ENCODE results near the gene CHRM1.

The CHRM1 gene

GRCh38 chr11:62925745-62926679 is 4.8 kb upstream of the CHRM1 start:
- DNase-seq (ENCODE audit: low read depth), result no peak

GRCh38 chr11:62925308-62925707 is 4.1 kb upstream of the CHRM1 start:
- DNase-seq (ENCODE audit: low read depth), result no peak

GRCh38 chr11:62923601-62924411 is 2.6 kb upstream of the CHRM1 start:
- DNase-seq (ENCODE audit: low read depth), result no peak

GRCh38 chr11:62922653-62923431 is 1.7 kb upstream of the CHRM1 start:
- no peak for DNase-seq (ENCODE audit: low read depth)

- DNase-seq (ENCODE audit: low read depth), result no peak
Measured at GRCh38 chr11:62922189-62922589, 1.0 kb upstream of the CHRM1 start.

- DNase-seq (ENCODE audit: low read depth), result no peak
Measured at GRCh38 chr11:62921573-62922188, 518 bp upstream of the CHRM1 start.

GRCh38 chr11:62919898-62920640 is 1.1 kb downstream of the CHRM1 start:
- no peak for DNase-seq (ENCODE audit: low read depth)

GRCh38 chr11:62919476-62919875 is 1.7 kb downstream of the CHRM1 start:
- no peak for DNase-seq (ENCODE audit: low read depth)

GRCh38 chr11:62918531-62918930 is 2.6 kb downstream of the CHRM1 start:
- DNase-seq (ENCODE audit: low read depth), result no peak

GRCh38 chr11:62917906-62918502 is 3.2 kb downstream of the CHRM1 start:
- no peak for DNase-seq (ENCODE audit: low read depth)

GRCh38 chr11:62914416-62914815 is 6.7 kb downstream of the CHRM1 start:
- no peak for DNase-seq (ENCODE audit: low read depth)

GRCh38 chr11:62912268-62912667 is 8.9 kb downstream of the CHRM1 start:
- DNase-seq (ENCODE audit: low read depth), result no peak

GRCh38 chr11:62911137-62912130 is 9.7 kb downstream of the CHRM1 start:
- DNase-seq (ENCODE audit: low read depth), result no peak

GRCh38 chr11:62910141-62910882 is 10.9 kb downstream of the CHRM1 start:
- no peak for DNase-seq (ENCODE audit: low read depth)

GRCh38 chr11:62909107-62909894 is 11.9 kb downstream of the CHRM1 start:
- DNase-seq (ENCODE audit: low read depth), result no peak

GRCh38 chr11:62908468-62909072 is 12.6 kb downstream of the CHRM1 start:
- DNase-seq (ENCODE audit: low read depth), result no peak

GRCh38 chr11:62905927-62906531 is 15.1 kb downstream of the CHRM1 start:
- DNase-seq (ENCODE audit: low read depth), result peak; percentile 62
